Uterus (tissue), 4 donors: ENCODE data around the gene PHF24. TPM values are rescaled to one million over a fixed set of nuclear protein-coding genes. Genes with fewer than 3 reads are reported as not detected.

ENCODE experiments used
- DNase-seq, 2 donors: peaks; one replicate each; pipeline ENCODE4 v3.0.0-alpha.2; 2019 to 2020
- H3K27ac ChIP-seq, 2 donors: fragments of 200-600 bp; sonication (generic); 1 replicate in 1 of 2; 2 replicates in 1 of 2; pipeline ENCODE4 v1.5.1; 2016 to 2018
- H3K27me3 ChIP-seq, 2 donors: fragments of 200-600 bp; sonication (generic); one replicate each; pipeline ENCODE4 v1.5.1; 2018 to 2019; ENCODE audit warnings: control low read depth in 1 of 2
- H3K36me3 ChIP-seq, 2 donors: fragments of 200-600 bp; sonication (generic); one replicate each; pipeline ENCODE4 v1.5.1; 2019; ENCODE audit warnings: control low read depth in 1 of 2
- H3K4me1 ChIP-seq, 2 donors: fragments of 200-600 bp; sonication (generic); one replicate each; pipeline ENCODE4 v1.5.1; 2018 to 2019; ENCODE audit warnings: control low read depth in 1 of 2
- H3K4me3 ChIP-seq, 2 donors: fragments of 200-600 bp; sonication (generic); 1 replicate in 1 of 2; 2 replicates in 1 of 2; pipeline ENCODE4 v1.5.1; 2018 to 2019; ENCODE audit warnings: mild to moderate bottlenecking in 1 of 2
- H3K9me3 ChIP-seq, 2 donors: fragments of 200-600 bp; sonication (generic); one replicate each; pipeline ENCODE4 v1.5.1; 2019; ENCODE audit warnings: control low read depth in 1 of 2
- POLR2A ChIP-seq, 2 donors: fragments of 450-650 bp; IDR thresholded peaks; one replicate each; pipeline ENCODE4 v1.6.1; 2016; ENCODE audit warnings: antibody characterized with exemption in 2 of 2, mild to moderate bottlenecking in 1 of 2, moderate library complexity in 1 of 2
- intact Hi-C: fragments of 100-400 bp; cut with DNase I; formaldehyde crosslinking; loops from one replicate; pipeline ENCODE4 v1.15.1; 2023; ENCODE audit warnings: low total_unique reads
- total RNA-seq, 4 donors: library from RNA; depleted of rRNA in 3 of 4; stranded (reverse); fragments of >200 nt in 3 of 4; gene quantifications; one replicate each; pipeline versions ENCODE4 v1.1.0 to v1.2.4, GENCODE V29; 2014 to 2023
- TF ChIP-seq, protein P1 (sequence below), 4 experiments: fragments of 200-600 bp in 2 of 4; fragments of 450-650 bp in 2 of 4; sonication (generic) in 2 of 4; IDR thresholded peaks; one replicate each; pipeline ENCODE4 v1.5.1; 2016 to 2019; ENCODE audit warnings: antibody characterized with exemption in 4 of 4, mild to moderate bottlenecking in 2 of 4, moderate library complexity in 1 of 4
- donor health status: DM: yes; HTN: yes; CAD: no.

Gene PHF24
- total RNA-seq, 4 donors from 2014 or later = under 0.01 to 1.5 (median 0.81) TPM

DNA sequence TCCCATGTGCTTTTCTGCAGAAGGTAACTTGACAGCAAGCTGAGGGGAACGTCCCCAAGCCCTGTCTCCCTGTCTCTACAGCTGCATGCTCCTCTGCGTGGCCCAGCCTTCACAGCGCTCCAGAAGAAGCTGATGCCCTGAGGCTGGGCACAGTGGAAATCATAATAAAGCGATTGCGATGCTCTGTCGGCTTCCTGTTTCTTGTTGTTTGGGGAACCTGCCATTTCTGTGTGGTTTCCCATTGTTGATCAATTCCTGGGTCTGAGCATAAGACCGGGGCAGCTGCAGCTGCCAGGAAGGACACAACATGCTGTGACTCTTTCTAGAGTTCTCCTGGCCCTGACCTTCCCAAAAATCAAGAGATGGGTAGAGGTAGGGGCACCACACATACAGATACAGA is 24.3 kb downstream of the PHF24 start:
- no peaks in the 10 kb centered on the region for H3K36me3 ChIP-seq
- no peak for TF ChIP-seq POLR2A (IDR thresholded peaks at IDR 0.05)
- TF ChIP-seq, protein P1, sequence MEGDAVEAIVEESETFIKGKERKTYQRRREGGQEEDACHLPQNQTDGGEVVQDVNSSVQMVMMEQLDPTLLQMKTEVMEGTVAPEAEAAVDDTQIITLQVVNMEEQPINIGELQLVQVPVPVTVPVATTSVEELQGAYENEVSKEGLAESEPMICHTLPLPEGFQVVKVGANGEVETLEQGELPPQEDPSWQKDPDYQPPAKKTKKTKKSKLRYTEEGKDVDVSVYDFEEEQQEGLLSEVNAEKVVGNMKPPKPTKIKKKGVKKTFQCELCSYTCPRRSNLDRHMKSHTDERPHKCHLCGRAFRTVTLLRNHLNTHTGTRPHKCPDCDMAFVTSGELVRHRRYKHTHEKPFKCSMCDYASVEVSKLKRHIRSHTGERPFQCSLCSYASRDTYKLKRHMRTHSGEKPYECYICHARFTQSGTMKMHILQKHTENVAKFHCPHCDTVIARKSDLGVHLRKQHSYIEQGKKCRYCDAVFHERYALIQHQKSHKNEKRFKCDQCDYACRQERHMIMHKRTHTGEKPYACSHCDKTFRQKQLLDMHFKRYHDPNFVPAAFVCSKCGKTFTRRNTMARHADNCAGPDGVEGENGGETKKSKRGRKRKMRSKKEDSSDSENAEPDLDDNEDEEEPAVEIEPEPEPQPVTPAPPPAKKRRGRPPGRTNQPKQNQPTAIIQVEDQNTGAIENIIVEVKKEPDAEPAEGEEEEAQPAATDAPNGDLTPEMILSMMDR (IDR thresholded peaks at IDR 0.05) = no peak
- no peaks in the 10 kb centered on the region for H3K27me3 ChIP-seq
- no peak for DNase-seq
- intact Hi-C loops = loop anchor here (10.0 kb wide), 1 partner anchor 92 kb away; the partner anchor contains the start of genes FANCG and VCP
- no peak overlapping the region for H3K4me3 ChIP-seq
- no peaks in the 10 kb centered on the region for H3K4me1 ChIP-seq
- H3K27ac ChIP-seq = no peak overlapping the region
- no peaks in the 10 kb centered on the region for H3K9me3 ChIP-seq

DNA sequence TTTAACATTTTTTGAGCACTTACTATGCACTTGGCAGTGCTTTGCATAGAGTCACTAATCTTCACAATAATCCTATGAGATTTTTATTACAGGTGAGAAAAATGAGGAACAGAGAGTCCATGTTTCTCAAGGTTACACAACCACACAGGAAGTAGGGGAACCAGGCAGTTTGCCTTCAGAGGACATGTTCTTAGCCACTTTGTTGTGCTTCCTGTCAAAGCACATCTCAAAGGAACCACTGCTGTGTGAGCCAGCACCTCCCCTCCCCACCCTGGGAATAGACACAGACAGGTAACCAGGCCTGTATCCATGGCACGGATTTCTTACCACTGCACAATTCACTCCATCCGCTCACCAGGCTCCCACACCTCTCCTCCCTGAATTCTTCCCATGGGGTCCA is 25.1 kb downstream of the PHF24 start:
- intact Hi-C loops = loop anchor here (10.0 kb wide), 1 partner anchor 92 kb away; the partner anchor contains the start of genes FANCG and VCP

DNA sequence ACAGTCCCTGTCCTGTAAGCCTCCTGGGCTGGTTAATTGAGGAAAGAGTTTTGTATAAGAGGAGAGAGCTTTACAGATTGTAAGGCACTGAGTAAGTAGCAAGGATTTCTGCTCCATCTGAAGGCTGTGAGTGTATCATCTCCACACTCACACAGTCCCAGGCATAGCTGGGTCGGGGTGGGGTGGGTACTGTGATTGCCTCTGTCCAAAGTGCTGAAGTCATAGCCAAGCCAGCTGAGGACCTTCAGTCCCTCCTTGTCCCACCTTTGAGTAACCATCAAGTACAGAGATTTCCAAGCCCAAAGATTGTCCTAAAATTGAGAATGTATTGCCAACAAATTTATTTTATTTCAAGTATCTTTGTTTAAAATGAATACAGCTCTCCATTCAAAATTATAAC is 26.0 kb downstream of the PHF24 start:
- Histone ChIP-seq H3K4me1 (peaks cover 0 to 7% of the 10 kb centered on the region in 2 donors), H3K36me3 (no peaks in the 10 kb centered on the region), H3K27ac (no peak overlapping the region), H3K27me3 (no peaks in the 10 kb centered on the region), H3K4me3 (no peak overlapping the region), H3K9me3 (no peaks in the 10 kb centered on the region)
- no peak for DNase-seq
- intact Hi-C loops = loop anchor here (10.0 kb wide), 1 partner anchor 91 kb away; the partner anchor contains the start of genes FANCG and VCP
- TF ChIP-seq POLR2A (IDR thresholded peaks at IDR 0.05) = no peak
- TF ChIP-seq, protein P1 (IDR thresholded peaks at IDR 0.05) = no peak

More for the DNA sequence above, 25.1 kb downstream of the PHF24 start:
- H3K4me1 ChIP-seq = no peaks in the 10 kb centered on the region
- no peaks in the 10 kb centered on the region for H3K27me3 ChIP-seq
- TF ChIP-seq, protein P1 (IDR thresholded peaks at IDR 0.05) = no peak
- no peak for TF ChIP-seq POLR2A (IDR thresholded peaks at IDR 0.05)
- H3K4me3 ChIP-seq = no peak overlapping the region
- H3K9me3 ChIP-seq = no peaks in the 10 kb centered on the region
- DNase-seq = no peak
- H3K27ac ChIP-seq = no peak overlapping the region
- no peaks in the 10 kb centered on the region for H3K36me3 ChIP-seq

DNA sequence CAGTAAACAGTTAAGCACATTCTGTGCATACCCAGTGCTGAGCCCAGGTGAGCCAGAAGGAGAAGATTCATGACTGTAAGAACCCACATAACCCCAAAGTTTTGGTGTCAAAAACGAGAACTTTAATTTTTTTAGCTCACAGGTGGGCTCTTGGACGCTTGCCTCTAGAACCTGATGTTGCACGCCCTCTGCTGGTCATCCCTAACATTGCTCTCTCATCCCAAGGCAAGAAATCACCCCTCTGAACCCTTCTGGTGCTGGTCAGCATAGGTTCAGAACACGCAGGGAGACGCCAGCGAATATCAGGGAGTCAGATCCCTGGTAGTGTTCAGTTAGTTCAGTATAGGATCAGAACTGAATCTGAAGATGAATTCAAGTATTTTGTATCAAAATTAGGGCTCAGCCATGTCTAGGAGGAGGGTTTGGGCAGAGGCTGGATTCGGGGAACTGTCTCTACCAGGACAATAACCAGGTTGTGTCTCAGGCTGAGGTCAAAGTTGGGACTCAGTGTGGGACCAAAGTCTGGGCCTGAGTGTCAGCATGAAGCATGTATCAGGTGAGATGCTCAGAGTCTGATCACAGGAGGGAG is 27.3 kb downstream of the PHF24 start:
- H3K4me1 ChIP-seq = peaks cover 0 to 7% of the 10 kb centered on the region in 2 donors
- H3K27me3 ChIP-seq = no peaks in the 10 kb centered on the region
- no peaks in the 10 kb centered on the region for H3K36me3 ChIP-seq
- no peak overlapping the region for H3K27ac ChIP-seq
- intact Hi-C loops = loop anchor here (10.0 kb wide), 1 partner anchor 89 kb away; the partner anchor contains the start of genes FANCG and VCP
- peak; percentile 31 to 54 for DNase-seq
- no peaks in the 10 kb centered on the region for H3K9me3 ChIP-seq
- no peak overlapping the region for H3K4me3 ChIP-seq
- TF ChIP-seq POLR2A (IDR thresholded peaks at IDR 0.05) = no peak
- TF ChIP-seq, protein P1 (IDR thresholded peaks at IDR 0.05) = peak; percentile 46 to 60 (median 56)

DNA sequence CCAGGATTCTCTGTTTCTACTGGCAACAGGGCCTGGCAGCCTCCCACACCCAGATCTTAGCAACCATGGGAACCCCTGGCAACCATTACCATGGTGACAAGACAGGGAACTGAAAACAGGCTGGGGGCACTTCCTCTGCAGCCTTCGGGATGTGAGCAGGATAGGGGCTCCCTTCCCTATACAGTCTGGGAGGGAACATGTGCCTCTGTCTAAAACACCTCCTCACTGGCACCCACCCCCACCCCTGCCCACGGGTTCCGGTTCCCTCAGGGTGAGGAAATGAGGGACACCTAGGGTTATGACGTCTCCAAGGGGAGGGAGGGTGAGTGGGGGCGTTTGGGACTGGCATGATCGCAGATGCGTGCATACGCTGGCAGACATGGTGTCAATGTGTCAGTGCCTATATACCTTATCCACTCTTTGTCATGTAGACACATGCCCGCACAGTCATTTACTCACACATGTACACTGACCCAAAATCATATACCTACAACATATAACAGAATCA is 28.5 kb downstream of the PHF24 start:
- Histone ChIP-seq H3K4me1 (peaks cover under 1 to 13% of the 10 kb centered on the region in 2 donors), H3K27ac (no peak overlapping the region), H3K27me3 (no peaks in the 10 kb centered on the region), H3K4me3 (no peak overlapping the region), H3K9me3 (no peaks in the 10 kb centered on the region), H3K36me3 (no peaks in the 10 kb centered on the region)
- intact Hi-C loops = loop anchor here (10.0 kb wide), 1 partner anchor 88 kb away; the partner anchor contains the start of genes FANCG and VCP
- no peak for DNase-seq
- TF ChIP-seq, protein P1 (IDR thresholded peaks at IDR 0.05) = no peak
- no peak for TF ChIP-seq POLR2A (IDR thresholded peaks at IDR 0.05)
